Measurements from ENCODE around the gene YIPF1.
A peak's percentile ranks its signal among the peaks of the same experiment; 100 is the strongest.

GRCh38 chr1:53811414-53811851 is 78.2 kb downstream of the YIPF1 start:
- TF ChIP-seq, protein P1, sequence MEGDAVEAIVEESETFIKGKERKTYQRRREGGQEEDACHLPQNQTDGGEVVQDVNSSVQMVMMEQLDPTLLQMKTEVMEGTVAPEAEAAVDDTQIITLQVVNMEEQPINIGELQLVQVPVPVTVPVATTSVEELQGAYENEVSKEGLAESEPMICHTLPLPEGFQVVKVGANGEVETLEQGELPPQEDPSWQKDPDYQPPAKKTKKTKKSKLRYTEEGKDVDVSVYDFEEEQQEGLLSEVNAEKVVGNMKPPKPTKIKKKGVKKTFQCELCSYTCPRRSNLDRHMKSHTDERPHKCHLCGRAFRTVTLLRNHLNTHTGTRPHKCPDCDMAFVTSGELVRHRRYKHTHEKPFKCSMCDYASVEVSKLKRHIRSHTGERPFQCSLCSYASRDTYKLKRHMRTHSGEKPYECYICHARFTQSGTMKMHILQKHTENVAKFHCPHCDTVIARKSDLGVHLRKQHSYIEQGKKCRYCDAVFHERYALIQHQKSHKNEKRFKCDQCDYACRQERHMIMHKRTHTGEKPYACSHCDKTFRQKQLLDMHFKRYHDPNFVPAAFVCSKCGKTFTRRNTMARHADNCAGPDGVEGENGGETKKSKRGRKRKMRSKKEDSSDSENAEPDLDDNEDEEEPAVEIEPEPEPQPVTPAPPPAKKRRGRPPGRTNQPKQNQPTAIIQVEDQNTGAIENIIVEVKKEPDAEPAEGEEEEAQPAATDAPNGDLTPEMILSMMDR (conservative IDR thresholded peaks at IDR 0.05; ENCODE audit: low read depth, low read length), result peak; percentile 59
- TF ChIP-seq EZH2 (IDR thresholded peaks at IDR 0.05; ENCODE audit: low read length, unreplicated experiment), result no peak

All from PC-3 (cell line).